Upper lobe of left lung (tissue), 6 donors: Measurements from ENCODE around the gene C2. TPM values are rescaled to one million over a fixed set of nuclear protein-coding genes. Genes with fewer than 3 reads are reported as not detected.
"Not testable (repeated sequence)": the region's sequence is repeated elsewhere in the genome, so short reads cannot be mapped to it uniquely, and the experiment has no call there.

Source experiments
- ATAC-seq, 2 donors: fragments of 200-7000 bp; cut with Tn5 transposase; one replicate each; pipeline ENCODE4 v1.9.1; 2022; ENCODE audit warnings: mild to moderate bottlenecking in 2 of 2, moderate library complexity in 2 of 2; ENCODE audit not compliant: low FRiP score in 2 of 2
- DNase-seq, 2 donors: peaks; one replicate each; pipeline ENCODE4 v3.0.0-alpha.2; 2019 to 2020
- H3K27ac ChIP-seq, 4 donors: fragments of 200-600 bp; sonication (generic); one replicate each; pipeline ENCODE4 v1.5.1; 2016 to 2019
- H3K27me3 ChIP-seq, 4 donors: fragments of 200-600 bp; sonication (generic); one replicate each; pipeline ENCODE4 v1.5.1; 2017 to 2019
- H3K36me3 ChIP-seq, 4 donors: fragments of 200-600 bp; sonication (generic); one replicate each; pipeline ENCODE4 v1.5.1; 2016 to 2019
- H3K4me1 ChIP-seq, 4 donors: fragments of 200-600 bp; sonication (generic); one replicate each; pipeline ENCODE4 v1.5.1; 2018 to 2019
- H3K4me3 ChIP-seq, 4 donors: fragments of 200-600 bp; sonication (generic); one replicate each; pipeline ENCODE4 v1.5.1; 2017 to 2019; ENCODE audit warnings: mild to moderate bottlenecking in 2 of 4, moderate library complexity in 1 of 4
- H3K9me3 ChIP-seq, 4 donors: fragments of 200-600 bp; sonication (generic); one replicate each; pipeline ENCODE4 v1.5.1; 2018 to 2019
- CTCF ChIP-seq, 6 experiments: fragments of 450-650 bp in 4 of 6; fragments of 200-600 bp in 2 of 6; sonication (generic) in 2 of 6; IDR thresholded peaks; one replicate each; pipeline ENCODE4 v1.5.1; 2016 to 2019; ENCODE audit warnings: antibody characterized with exemption in 6 of 6
- EP300 ChIP-seq, 4 donors: sonication (generic); formaldehyde crosslinking; IDR thresholded peaks; one replicate each; pipeline ENCODE4 v1.5.1; 2017; ENCODE audit warnings: antibody characterized with exemption in 4 of 4, control low read depth in 2 of 4
- POLR2A ChIP-seq, 4 donors: fragments of 450-650 bp; IDR thresholded peaks; one replicate each; pipeline ENCODE4 v1.5.1; 2016 to 2017; ENCODE audit warnings: antibody characterized with exemption in 4 of 4, mild to moderate bottlenecking in 2 of 4
- POLR2AphosphoS5 ChIP-seq, 2 donors: sonication (generic); formaldehyde crosslinking; IDR thresholded peaks; one replicate each; pipeline ENCODE4 v1.5.1; 2017; ENCODE audit warnings: antibody characterized with exemption in 2 of 2
- WGBS, 2 donors: methylation state at CpG; one replicate each; pipeline ENCODE4 v1.1.5; 2017 to 2018; 5-methylcytosine and 5-hydroxymethylcytosine counted together
- total RNA-seq, 6 donors: library from RNA; depleted of rRNA in 4 of 6; stranded (reverse); fragments of >200 nt in 4 of 6; gene quantifications; one replicate each; pipeline versions ENCODE4 v1.1.0 to v1.2.1, GENCODE V29; 2016 to 2021
- donor health status: DM: no; HTN: no; CAD: no; lungs with moderate emphysema.
- donor health status: DM: no; HTN: yes; CAD: no; lungs with severe emphysema.

The C2 gene
- total RNA-seq, 6 donors from 2014 or later: 119 to 322 (median 233) TPM

DNA sequence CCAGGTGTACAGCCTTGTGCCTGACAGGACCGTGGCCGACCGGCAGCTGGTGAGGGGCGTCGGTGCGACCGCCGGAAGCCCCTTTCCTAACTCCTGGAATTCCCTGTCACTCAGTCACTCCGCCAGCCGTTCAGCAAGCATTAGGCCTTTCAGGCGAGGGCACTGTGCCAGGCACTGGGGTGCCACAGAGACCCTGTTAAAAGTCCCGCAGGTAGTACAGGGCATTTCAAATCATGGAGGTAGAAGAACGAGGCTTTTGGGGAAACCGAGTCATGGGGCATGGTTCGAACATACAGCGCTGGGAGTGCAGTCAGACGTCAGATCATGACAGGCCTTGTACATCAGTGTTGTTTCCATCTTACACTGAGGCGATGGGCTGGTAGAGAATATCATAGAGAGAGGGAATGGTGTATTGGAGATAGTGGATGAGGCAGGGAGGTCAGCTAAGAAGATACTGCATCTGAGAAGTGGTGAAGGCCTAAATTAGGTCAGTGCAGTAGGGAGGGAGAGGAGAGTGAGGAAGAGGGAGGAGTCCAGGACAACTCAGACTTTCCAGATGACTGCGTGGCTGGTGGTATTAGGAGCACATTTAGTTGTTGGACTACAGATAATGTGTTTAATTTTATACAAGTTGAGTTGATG is 45.3 kb downstream of the C2 start:
- Histone ChIP-seq H3K36me3 (peaks cover 13 to 34% (median 25%) of the 10 kb centered on the region in 4 donors), H3K4me1 (peaks cover 24 to 47% (median 30%) of the 10 kb centered on the region in 4 donors), H3K9me3 (no peaks in the 10 kb centered on the region), H3K27ac (peak overlapping the region; percentile 96 to 99 (median 97)), H3K27me3 (no peaks in the 10 kb centered on the region), H3K4me3 (peak overlapping the region; percentile 55 to 88 (median 82))
- 11 to 12% methylated on average over 13 to 14 of the region's 19 CpGs for WGBS, 2 donors
- DNase-seq: no peak
- TF ChIP-seq CTCF (IDR thresholded peaks at IDR 0.05): no peak
- TF ChIP-seq POLR2AphosphoS5 (IDR thresholded peaks at IDR 0.05): no peak
- no peak for TF ChIP-seq POLR2A (IDR thresholded peaks at IDR 0.05)
- TF ChIP-seq EP300 (IDR thresholded peaks at IDR 0.05): no peak
- ATAC-seq: peak in 1 of 2 donors; percentile 55

DNA sequence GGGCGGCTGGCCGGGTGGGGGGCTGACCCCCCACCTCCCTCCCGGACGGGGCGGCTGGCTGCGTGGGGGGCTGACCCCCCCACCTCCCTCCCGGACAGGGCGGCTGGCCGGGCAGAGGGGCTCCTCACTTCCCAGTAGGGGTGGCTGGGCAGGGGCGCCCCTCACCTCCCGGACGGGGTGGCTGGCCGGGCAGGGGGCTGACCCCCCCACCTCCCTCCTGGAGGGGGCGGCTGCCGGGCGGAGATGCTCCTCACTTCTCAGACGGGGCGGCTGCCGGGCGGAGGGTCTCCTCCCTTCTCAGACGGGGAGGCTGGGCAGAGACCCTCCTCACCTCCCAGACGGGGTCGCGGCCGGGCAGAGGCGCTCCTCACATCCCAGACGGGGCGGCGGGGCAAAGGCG is 48.5 kb downstream of the C2 start:
- peak in 1 of 2 donors; percentile 84 for DNase-seq
- ATAC-seq, H3K4me3 ChIP-seq, H3K27me3 ChIP-seq, H3K9me3 ChIP-seq, H3K27ac ChIP-seq: not testable (repeated sequence)
- 97% methylated on average over 19 of the region's 30 CpGs; no CpG with 5 or more reads in 1 of the 2 donors for WGBS, 2 donors
- H3K4me1 ChIP-seq: peaks cover 18 to 29% (median 20%) of the 10 kb centered on the region in 4 donors
- peaks cover 7 to 16% (median 10%) of the 10 kb centered on the region in 4 donors for H3K36me3 ChIP-seq

DNA sequence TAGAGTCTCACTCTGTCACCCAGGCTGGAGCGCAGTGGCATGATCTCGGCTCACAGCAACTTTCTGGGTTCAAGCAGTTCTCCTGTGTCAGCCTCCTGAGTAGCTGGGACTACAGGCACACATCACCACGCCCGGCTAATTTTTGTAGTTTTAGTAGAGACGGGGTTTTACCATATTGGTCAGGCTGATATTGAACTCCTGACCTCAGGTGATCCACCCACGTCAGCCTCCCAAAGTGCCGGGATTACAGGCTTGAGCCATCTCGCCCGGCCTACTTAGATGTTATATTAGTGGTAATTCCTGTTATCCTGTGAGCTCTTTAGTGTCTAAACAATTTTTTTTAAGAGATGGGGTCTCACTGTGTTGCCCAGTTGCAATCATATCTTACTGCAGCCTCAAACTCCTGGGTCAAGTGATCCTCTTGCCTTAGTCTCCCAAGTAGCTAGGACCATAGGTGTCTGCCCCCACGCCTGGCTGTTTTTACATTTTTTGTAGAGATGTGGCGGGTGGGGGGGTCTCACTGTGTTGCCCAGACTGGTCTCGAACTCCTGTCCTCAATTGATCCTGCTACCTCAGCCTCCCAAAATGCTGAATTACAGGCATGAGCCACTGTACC is 50.4 kb downstream of the C2 start:
- TF ChIP-seq POLR2AphosphoS5 (IDR thresholded peaks at IDR 0.05) (no peak), POLR2A (IDR thresholded peaks at IDR 0.05) (no peak), EP300 (IDR thresholded peaks at IDR 0.05) (no peak), CTCF (IDR thresholded peaks at IDR 0.05) (no peak)
- Histone ChIP-seq H3K27ac (no peak overlapping the region), H3K36me3 (peaks cover 7 to 16% (median 10%) of the 10 kb centered on the region in 4 donors), H3K4me3 (no peak overlapping the region), H3K27me3 (no peaks in the 10 kb centered on the region), H3K4me1 (peaks cover 10 to 18% (median 11%) of the 10 kb centered on the region in 4 donors), H3K9me3 (no peaks in the 10 kb centered on the region)
- DNase-seq: no peak
- no peak for ATAC-seq
- WGBS, 2 donors: 96 to 97% methylated on average over 12 of the region's 12 CpGs

DNA sequence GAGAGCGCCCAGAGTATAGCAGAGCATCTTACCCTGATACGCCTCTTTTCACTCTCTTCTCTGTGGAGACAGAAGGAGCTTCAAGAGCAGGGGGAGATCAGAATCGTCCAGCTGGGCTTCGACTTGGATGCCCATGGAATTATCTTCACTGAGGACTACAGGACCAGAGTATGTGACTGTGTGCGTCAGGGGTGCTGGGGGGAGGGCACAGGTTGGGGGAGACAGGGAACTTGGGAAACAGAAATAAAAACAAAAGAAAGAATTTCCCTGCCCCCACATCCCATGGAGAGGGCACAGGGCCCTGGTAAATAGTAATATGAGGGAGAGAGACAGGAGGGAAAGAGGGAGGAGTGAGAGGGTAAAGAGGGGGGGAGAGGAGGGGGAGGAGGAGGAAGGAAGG is 51.3 kb downstream of the C2 start:
- no peak for ATAC-seq
- no peak for TF ChIP-seq POLR2A (IDR thresholded peaks at IDR 0.05)
- no peak for TF ChIP-seq EP300 (IDR thresholded peaks at IDR 0.05)
- TF ChIP-seq POLR2AphosphoS5 (IDR thresholded peaks at IDR 0.05): no peak
- no peak for TF ChIP-seq CTCF (IDR thresholded peaks at IDR 0.05)
- Histone ChIP-seq H3K36me3 (peaks cover 7 to 15% (median 10%) of the 10 kb centered on the region in 4 donors), H3K4me3 (no peak overlapping the region), H3K27me3 (no peaks in the 10 kb centered on the region), H3K9me3 (no peaks in the 10 kb centered on the region), H3K27ac (no peak overlapping the region), H3K4me1 (peaks cover under 1 to 9% (median 2%) of the 10 kb centered on the region in 4 donors)
- 92 to 98% methylated on average over 5 of the region's 5 CpGs for WGBS, 2 donors
- no peak for DNase-seq

DNA sequence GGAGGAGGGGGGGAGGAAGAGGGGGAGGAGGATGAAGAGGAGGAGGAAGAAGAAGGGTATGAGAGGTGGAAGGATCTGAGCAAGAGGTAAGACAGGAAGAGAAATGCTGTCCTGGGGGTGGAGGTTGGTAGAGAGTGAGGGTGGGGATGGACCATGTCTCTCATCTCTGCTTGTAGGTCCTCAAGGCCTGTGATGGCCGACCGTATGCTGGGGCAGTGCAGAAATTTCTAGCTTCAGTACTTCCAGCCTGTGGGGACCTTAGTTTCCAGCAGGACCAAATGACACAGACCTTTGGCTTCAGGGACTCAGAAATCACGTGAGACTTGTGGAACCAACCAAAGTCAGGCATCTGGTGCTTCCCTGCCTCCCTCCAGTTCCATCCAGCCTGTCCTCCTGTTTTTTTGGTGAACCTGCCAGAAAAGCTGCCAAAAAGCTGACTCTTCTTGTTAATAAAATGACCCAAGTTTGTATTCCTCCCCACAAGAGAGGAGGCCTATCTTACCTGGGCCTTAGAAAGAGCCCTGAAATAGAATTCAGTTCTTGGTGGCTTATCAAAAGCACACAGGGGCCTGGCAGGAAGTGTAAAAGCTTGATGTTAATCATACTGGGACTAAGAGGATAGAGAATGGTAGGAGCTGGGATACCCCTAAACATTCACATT is 51.9 kb downstream of the C2 start:
- H3K36me3 ChIP-seq: peaks cover 7 to 13% (median 10%) of the 10 kb centered on the region in 4 donors
- peaks cover 0 to 3% (median 0%) of the 10 kb centered on the region in 4 donors for H3K4me1 ChIP-seq
- WGBS, 2 donors: 90% methylated on average over 3 of the region's 3 CpGs
- ATAC-seq: no peak
- H3K9me3 ChIP-seq: no peaks in the 10 kb centered on the region
- H3K27ac ChIP-seq: no peak overlapping the region
- no peak overlapping the region for H3K4me3 ChIP-seq
- no peak for TF ChIP-seq POLR2A (IDR thresholded peaks at IDR 0.05)
- no peak for TF ChIP-seq CTCF (IDR thresholded peaks at IDR 0.05)
- no peak for TF ChIP-seq POLR2AphosphoS5 (IDR thresholded peaks at IDR 0.05)
- no peak for TF ChIP-seq EP300 (IDR thresholded peaks at IDR 0.05)
- DNase-seq: no peak
- H3K27me3 ChIP-seq: no peaks in the 10 kb centered on the region

DNA sequence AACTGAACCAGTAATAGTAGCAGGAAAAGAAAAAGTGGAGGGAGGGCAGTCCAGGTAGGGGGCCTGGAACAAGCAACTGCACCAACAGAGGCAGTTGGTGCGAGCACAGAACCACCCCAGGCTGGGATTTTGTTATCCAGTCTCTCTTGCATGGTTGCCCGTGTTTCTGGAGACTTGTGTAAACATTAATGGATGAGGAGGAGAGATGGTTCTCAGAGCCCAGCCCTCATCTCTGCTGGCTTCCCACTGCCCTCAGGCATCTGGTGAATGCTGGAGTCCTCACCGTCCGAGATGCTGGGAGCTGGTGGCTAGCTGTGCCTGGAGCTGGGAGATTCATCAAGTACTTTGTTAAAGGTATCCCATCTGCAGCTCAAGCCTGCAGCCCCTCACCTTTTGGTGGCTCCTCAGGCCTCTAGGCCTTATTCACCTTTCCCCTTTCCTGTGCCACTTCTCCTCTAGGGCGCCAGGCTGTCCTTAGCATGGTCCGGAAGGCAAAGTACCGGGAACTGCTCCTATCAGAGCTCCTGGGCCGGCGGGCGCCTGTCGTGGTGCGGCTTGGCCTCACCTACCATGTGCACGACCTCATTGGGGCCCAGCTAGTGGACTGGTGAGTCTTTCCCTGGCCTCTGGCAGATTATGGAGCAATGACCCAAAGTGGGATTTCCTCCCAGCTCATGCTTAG is 52.8 kb downstream of the C2 start:
- H3K27ac ChIP-seq, ATAC-seq, H3K4me3 ChIP-seq, H3K9me3 ChIP-seq, H3K4me1 ChIP-seq, DNase-seq, H3K27me3 ChIP-seq: not testable (repeated sequence)
- peaks cover 7 to 13% (median 10%) of the 10 kb centered on the region in 4 donors for H3K36me3 ChIP-seq
- WGBS, 2 donors: 94 to 95% methylated on average over 9 to 13 of the region's 13 CpGs

DNA sequence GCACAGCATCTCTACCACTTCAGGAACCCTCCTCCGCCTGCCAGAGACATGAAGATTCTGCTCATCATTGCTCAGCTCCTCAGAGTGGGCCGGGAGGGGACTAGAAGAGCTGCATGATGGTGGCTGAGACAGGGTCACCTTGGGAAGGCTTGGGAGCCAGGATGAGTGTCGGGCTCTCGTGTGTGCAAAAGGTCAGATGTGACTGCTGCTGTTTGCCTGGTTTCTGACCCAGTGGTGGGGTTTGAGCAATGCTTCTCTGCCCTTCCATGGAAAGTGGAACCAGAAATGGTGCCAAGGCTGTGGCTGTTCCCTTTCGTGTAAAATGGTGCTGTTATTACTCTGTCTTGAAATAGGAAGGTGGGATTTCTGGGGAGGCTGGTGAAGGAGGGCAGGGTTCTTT is 53.5 kb downstream of the C2 start:
- ATAC-seq, DNase-seq, H3K4me3 ChIP-seq, H3K9me3 ChIP-seq, H3K4me1 ChIP-seq, H3K27me3 ChIP-seq, H3K27ac ChIP-seq: not testable (repeated sequence)
- peaks cover 7 to 13% (median 10%) of the 10 kb centered on the region in 4 donors for H3K36me3 ChIP-seq
- WGBS, 2 donors: no CpG with 5 or more reads among the region's 5 CpGs
